A549 (cell line): ENCODE results near the gene ST6GAL1.

Source experiments
- CTCF ChIP-seq: fragments of >200 bp; sonication (Bioruptor Twin); formaldehyde crosslinking; IDR thresholded peaks from 3 replicates; pipeline ENCODE4 v1.5.1; 2016
- E2F6 ChIP-seq: IDR thresholded peaks from 2 replicates; pipeline ENCODE4 v1.6.1; 2012; ENCODE audit warnings: low read depth, borderline replicate concordance
- EP300 ChIP-seq, 2 experiments: fragments of >200 bp; sonication (Bioruptor Twin); formaldehyde crosslinking; IDR thresholded peaks; 2 replicates in 1 of 2; 3 replicates in 1 of 2; pipeline ENCODE4 v1.6.1; 2016 to 2017
- ESRRA ChIP-seq: fragments of 150-350 bp; IDR thresholded peaks from 2 replicates; pipeline ENCODE4 v1.6.1; 2014; ENCODE audit warnings: mild to moderate bottlenecking, low read length, borderline replicate concordance
- MAZ ChIP-seq: fragments of 150-350 bp; IDR thresholded peaks from 2 replicates; pipeline ENCODE4 v1.6.1; 2014; ENCODE audit warnings: antibody characterized with exemption, low read depth, low read length, borderline replicate concordance
- POLR2A ChIP-seq: IDR thresholded peaks from 2 replicates; pipeline ENCODE4 v1.6.1; 2012; ENCODE audit warnings: mild to moderate bottlenecking, low read length
- RAD21 ChIP-seq, 2 experiments: fragments of >200 bp in 1 of 2; sonication (Bioruptor Twin) in 1 of 2; formaldehyde crosslinking in 1 of 2; IDR thresholded peaks in 1 of 2; conservative IDR thresholded peaks in 1 of 2; 2 replicates in 1 of 2; 3 replicates in 1 of 2; pipeline ENCODE4 v1.6.1; 2012 to 2018; ENCODE audit warnings: inconsistent platforms in 1 of 2
- REST ChIP-seq: fragments of 200-600 bp; sonication (generic); IDR thresholded peaks from 2 replicates; pipeline ENCODE4 v1.6.1; 2016; ENCODE audit warnings: antibody characterized with exemption, mild to moderate bottlenecking, moderate library complexity
- TFCP2L1 ChIP-seq: fragments of 250-450 bp; sonication (Bioruptor Pico); IDR thresholded peaks from 2 replicates; pipeline ENCODE4 v1.5.0; 2021; ENCODE audit warnings: mild to moderate bottlenecking
- USF2 ChIP-seq: fragments of 450-650 bp; IDR thresholded peaks from 2 replicates; pipeline ENCODE4 v1.6.1; 2014; ENCODE audit warnings: antibody characterized with exemption

- TF ChIP-seq CTCF, result no peak
- TF ChIP-seq E2F6, result no peak
- TF ChIP-seq POLR2A, result no peak
- TF ChIP-seq TFCP2L1 (CRISPR knock-in tag), result no peak
- no peak for TF ChIP-seq RAD21 (conservative IDR thresholded peaks at IDR 0.05 in 1 of 2, IDR thresholded peaks at IDR 0.05 in 1 of 2)
- TF ChIP-seq EP300 (IDR thresholded peaks at IDR 0.05), result no peak
- no peak for TF ChIP-seq MAZ
- TF ChIP-seq REST, result no peak
- TF ChIP-seq USF2, result no peak
- no peak for TF ChIP-seq ESRRA
These were observed 84.1 kb downstream of the ST6GAL1 start for GRCh38 chr3:187014417-187014864.
